ENCODE results near the gene SLC2A5.
"Not testable (repeated sequence)": the region's sequence is repeated elsewhere in the genome, so short reads cannot be mapped to it uniquely, and the experiment has no call there.

Gene SLC2A5

GRCh38 chr1:9069326-9070100 is at the start of gene SLC2A5:
SLC2A5 (minus strand) TSS chr1:9069635; CDS start chr1:9069536, 99 bp downstream.
- no peak for DNase-seq (ENCODE audit: low read depth)

GRCh38 chr1:9118186-9118585 is 48.8 kb upstream of the SLC2A5 start:
- DNase-seq (ENCODE audit: low read depth): no peak

- no peak for DNase-seq (ENCODE audit: low read depth)
Measured at GRCh38 chr1:9115351-9116205, 46.1 kb upstream of the SLC2A5 start.

GRCh38 chr1:9112961-9113880 is 43.8 kb upstream of the SLC2A5 start:
- DNase-seq (ENCODE audit: low read depth): no peak

GRCh38 chr1:9111957-9112356 is 42.5 kb upstream of the SLC2A5 start:
- DNase-seq (ENCODE audit: low read depth): no peak

- no peak for DNase-seq (ENCODE audit: low read depth)
Measured at GRCh38 chr1:9111357-9111691, 41.9 kb upstream of the SLC2A5 start.

- DNase-seq (ENCODE audit: low read depth): peak; percentile 57
Measured at GRCh38 chr1:9110669-9111356, 41.4 kb upstream of the SLC2A5 start.

GRCh38 chr1:9108056-9108665 is 38.7 kb upstream of the SLC2A5 start:
- no peak for DNase-seq (ENCODE audit: low read depth)

- DNase-seq (ENCODE audit: low read depth): no peak
Measured at GRCh38 chr1:9107136-9107535, 37.7 kb upstream of the SLC2A5 start.

- DNase-seq (ENCODE audit: low read depth): no peak
Measured at GRCh38 chr1:9106286-9106685, 36.9 kb upstream of the SLC2A5 start.

- no peak for DNase-seq (ENCODE audit: low read depth)
Measured at GRCh38 chr1:9105336-9105867, 36.0 kb upstream of the SLC2A5 start.

- DNase-seq (ENCODE audit: low read depth): peak; percentile 48
Measured at GRCh38 chr1:9101510-9102146, 32.2 kb upstream of the SLC2A5 start.

GRCh38 chr1:9100471-9101043 is 31.1 kb upstream of the SLC2A5 start:
- DNase-seq (ENCODE audit: low read depth): no peak

GRCh38 chr1:9099555-9099954 is 30.1 kb upstream of the SLC2A5 start:
- no peak for DNase-seq (ENCODE audit: low read depth)

- no peak for DNase-seq (ENCODE audit: low read depth)
Measured at GRCh38 chr1:9097947-9098705, 28.7 kb upstream of the SLC2A5 start.

GRCh38 chr1:9095818-9096217 is 26.4 kb upstream of the SLC2A5 start:
- no peak for DNase-seq (ENCODE audit: low read depth)

GRCh38 chr1:9093996-9094595 is 24.7 kb upstream of the SLC2A5 start:
- not testable (repeated sequence) for DNase-seq (ENCODE audit: low read depth)

GRCh38 chr1:9093581-9093980 is 24.1 kb upstream of the SLC2A5 start:
- no peak for DNase-seq (ENCODE audit: low read depth)

GRCh38 chr1:9093091-9093490 is 23.7 kb upstream of the SLC2A5 start:
- DNase-seq (ENCODE audit: low read depth): no peak
